ENCODE measurements around the gene ZNF274. TPM values are rescaled to one million over a fixed set of nuclear protein-coding genes. Genes with fewer than 3 reads are reported as not detected.

ZNF274 gene
- total RNA-seq: 18.0 and 21.7 TPM in 2 replicates

DNA sequence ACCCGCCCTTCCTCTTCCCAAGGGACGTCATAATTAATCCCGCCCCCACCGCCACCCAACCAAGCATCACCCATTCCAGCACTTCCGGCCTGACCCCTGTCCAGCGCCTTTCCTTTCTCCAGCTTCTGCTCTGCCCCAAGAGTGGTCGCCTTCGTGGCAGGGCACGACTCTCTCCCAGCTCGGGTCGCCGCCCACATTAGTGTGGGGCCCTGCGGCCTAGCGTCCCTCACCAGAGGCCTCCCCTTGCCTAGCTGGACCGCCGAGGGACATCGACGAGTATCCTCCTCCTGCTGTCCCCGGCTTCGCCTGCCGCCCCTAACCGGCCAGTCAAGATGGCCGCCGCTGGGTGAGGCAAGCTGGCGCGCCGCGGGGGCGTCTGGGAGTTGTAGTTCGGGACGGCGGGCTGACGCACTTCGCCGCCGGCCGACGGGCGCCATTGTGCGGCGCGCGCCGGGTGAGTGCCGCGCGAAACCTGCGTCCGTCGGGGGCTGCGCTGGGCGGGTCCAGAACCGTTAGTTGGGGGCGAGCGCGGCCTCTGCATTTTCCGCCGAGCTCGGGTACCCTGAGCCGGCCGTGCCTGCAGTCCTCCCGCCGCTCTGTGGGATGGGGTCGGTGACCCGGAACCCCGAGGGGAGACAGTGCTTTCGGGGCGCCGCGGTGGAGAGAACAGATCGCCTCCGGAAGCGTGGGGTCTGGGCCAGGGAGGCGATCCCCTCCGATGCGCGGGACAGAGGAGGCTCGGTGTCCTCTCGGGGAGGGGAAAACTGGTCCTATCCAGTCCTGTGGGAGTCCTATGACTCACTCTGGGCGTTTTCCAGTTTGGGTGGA, at the start of gene ZNF274:
TSS of gene ZNF274 (plus strand) at position 73 of the 828 bp plus-strand sequence. CDS start 905 bp downstream, outside the sequence.

DNA sequence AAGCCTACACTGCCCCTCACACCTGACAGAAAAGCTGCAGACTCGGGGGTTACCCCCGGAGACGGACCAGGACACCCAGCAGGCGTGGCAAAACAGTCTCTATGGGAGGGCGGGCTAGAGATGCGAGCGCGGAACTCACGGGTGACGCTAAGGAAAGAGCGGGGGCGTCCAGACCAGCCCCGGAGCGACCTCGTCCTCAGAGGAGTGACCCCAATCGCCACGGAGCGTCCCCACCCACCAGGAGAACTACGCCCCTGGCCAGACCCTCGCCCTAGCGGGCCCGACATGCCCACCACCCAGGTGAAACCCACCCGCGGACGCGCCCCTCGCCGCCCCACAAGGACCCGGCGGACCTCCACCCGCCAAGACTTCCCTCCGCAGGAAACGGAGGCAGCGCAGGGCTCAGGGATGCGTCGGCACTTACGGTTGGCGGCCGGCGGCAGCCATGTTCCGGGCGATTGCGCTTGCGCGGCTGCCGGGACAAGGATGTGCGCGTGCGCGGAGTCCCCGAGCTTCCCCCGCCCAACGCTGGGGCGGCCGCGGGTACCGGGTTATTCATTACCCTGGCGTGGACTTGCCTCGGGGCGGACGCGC, 32.4 kb upstream of the ZNF274 start, which contains the start of gene ZNF329:
TSS of gene ZNF329 (minus strand) at position 462 of the 594 bp plus-strand sequence. CDS start 21,286 bp downstream, outside the sequence.

DNA sequence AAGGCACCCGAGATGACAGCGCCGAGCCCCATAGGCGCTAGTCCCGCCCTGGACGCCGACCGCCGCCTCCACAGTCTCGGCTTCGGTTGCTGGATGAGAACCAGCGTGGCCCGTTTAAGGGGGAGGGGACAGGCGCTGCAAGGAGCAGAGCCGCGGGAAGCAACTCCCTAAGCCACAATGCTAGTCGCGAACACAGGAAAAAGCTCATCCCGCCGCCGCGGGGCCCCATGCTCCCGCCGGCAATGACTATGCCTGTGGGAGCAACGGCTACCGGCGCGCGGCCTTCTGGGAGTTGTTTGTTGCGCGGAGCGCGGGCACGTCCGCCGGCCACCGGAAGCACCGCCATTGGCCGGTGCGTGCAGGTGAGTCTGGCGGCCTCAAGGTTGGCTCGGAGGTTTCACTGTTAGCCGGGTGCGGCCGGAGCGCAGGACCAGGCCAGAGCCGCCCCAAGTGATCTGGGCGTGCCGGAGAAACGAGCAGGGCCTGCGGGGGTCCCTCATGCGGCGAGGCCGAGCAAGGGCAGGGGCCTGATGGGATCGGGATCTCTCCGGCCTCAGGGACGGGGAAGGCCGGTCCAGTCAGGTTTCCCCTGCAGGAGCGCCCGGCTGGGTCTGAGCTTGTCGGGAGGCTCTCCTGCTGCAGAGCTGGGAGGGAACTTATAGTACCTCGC, 45.9 kb downstream of the ZNF274 start, which contains the start of gene ZNF544:
TSS of gene ZNF544 (plus strand) at position 330 of the 670 bp plus-strand sequence. CDS start 15,110 bp downstream, outside the sequence.

Other genes with a start within 250 kb of the ZNF274 start
- 1.9 and 3.7 TPM in 2 replicates for gene ZNF418, start 247.7 kb upstream of the ZNF274 start, total RNA-seq
- gene ZNF256, start 235.4 kb upstream of the ZNF274 start, total RNA-seq: 4.1 and 6.2 TPM in 2 replicates
- gene C19orf18, start 208.5 kb upstream of the ZNF274 start, total RNA-seq: 0.64 TPM in 1 of 2 replicates, not detected in the other
- 13.3 and 16.1 TPM in 2 replicates for gene ZNF606, start 180.2 kb upstream of the ZNF274 start, total RNA-seq
- gene ZSCAN1, start 149.0 kb upstream of the ZNF274 start, total RNA-seq: not detected in 2 replicates
- 3.9 and 5.3 TPM in 2 replicates for gene ZNF135, start 123.8 kb upstream of the ZNF274 start, total RNA-seq
- gene ZSCAN18, start 84.8 kb upstream of the ZNF274 start, total RNA-seq: 49.3 and 52.7 TPM in 2 replicates
- gene ZNF329, start 32.3 kb upstream of the ZNF274 start, total RNA-seq: 7.2 and 7.8 TPM in 2 replicates
- 24.6 and 33.3 TPM in 2 replicates for gene ZNF544, start 45.9 kb downstream of the ZNF274 start, total RNA-seq
- gene ZNF8, start 95.9 kb downstream of the ZNF274 start, total RNA-seq: 6.2 and 6.9 TPM in 2 replicates
- 21.8 and 35.2 TPM in 2 replicates for gene ERVK3-1, start 122.3 kb downstream of the ZNF274 start, total RNA-seq
- gene ZSCAN22, start 143.9 kb downstream of the ZNF274 start, total RNA-seq: 2.4 and 2.8 TPM in 2 replicates
- 24.8 and 61.8 TPM in 2 replicates for gene A1BG, start 170.4 kb downstream of the ZNF274 start, total RNA-seq
- gene ZNF497, start 179.7 kb downstream of the ZNF274 start, total RNA-seq: 0.12 and 0.29 TPM in 2 replicates
- 3.8 and 4.8 TPM in 2 replicates for gene ZNF837, start 198.0 kb downstream of the ZNF274 start, total RNA-seq
- 1,797 and 1,853 TPM in 2 replicates for gene RPS5, start 204.2 kb downstream of the ZNF274 start, total RNA-seq
- not detected in 2 replicates for gene RNF225, start 212.6 kb downstream of the ZNF274 start, total RNA-seq
- gene ZNF584, start 225.6 kb downstream of the ZNF274 start, total RNA-seq: 12.7 and 16.5 TPM in 2 replicates

Measured in cardiac ventricle fibroblast (primary cell).